ENCODE measurements around the gene DUSP19. TPM values are rescaled to one million over a fixed set of nuclear protein-coding genes. Genes with fewer than 3 reads are reported as not detected.

DUSP19 gene
- total RNA-seq, 1 donor from 2014 or later: 0.31 TPM

DNA sequence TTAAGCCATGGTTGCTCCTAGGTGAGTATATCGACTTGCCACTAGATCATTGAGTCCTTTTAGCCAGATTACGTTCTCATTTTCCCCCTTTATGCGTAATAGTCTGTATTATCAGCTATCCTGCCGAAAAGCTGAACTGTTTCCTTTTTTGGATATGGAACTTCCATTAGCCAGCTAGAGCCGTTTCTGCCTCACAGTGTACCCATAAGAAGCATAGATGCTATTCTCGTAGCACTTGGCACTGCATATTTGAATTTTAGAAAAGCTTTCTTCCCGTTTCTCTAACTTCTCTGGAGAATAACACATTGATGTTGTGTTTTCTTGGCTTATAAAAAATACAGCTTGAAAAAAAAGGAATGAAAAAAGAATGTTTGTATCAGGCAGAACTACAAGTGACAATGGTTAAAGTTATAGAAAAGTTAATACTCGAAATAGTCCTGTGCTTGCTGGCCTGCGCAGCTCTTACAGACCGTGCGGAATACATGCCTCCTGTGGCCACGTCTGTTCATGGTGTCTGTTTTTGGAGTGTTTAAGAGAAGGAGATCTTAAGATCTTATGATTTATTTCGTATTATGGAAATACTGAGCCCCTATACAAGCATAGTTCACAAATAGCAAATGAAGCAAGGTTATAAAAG lies 710 bp downstream of the DUSP19 start:
- POLR2A ChIA-PET: interaction anchor here (0.7 to 1.3 kb wide), 3 partner anchors 10 to 46 kb away, joined by 3 read pairs; no protein-coding TSS in a partner anchor
- H3K36me3 Mint-ChIP-seq (ENCODE audit: low read depth): peaks cover 4% of the 10 kb centered on the region
- H3K9me3 Mint-ChIP-seq: no peaks in the 10 kb centered on the region
- peak overlapping the region; percentile 93 for H3K4me3 Mint-ChIP-seq
- peak; percentile 9 for ATAC-seq (ENCODE audit: low read depth)
- peak overlapping the region; percentile 76 for H3K27ac Mint-ChIP-seq
- H3K4me1 Mint-ChIP-seq: peaks cover 9% of the 10 kb centered on the region
- no peak for DNase-seq
- intact Hi-C loops (cut with micrococcal nuclease): loop anchor here (5.0 kb wide), 1 partner anchor 362 kb away; the partner anchor contains the start of gene DNAJC10
- CTCF ChIA-PET: interaction anchor here (1.3 kb wide), 1 partner anchor 22 kb away, joined by 3 read pairs; no protein-coding TSS in a partner anchor
- TF ChIP-seq, protein P1, sequence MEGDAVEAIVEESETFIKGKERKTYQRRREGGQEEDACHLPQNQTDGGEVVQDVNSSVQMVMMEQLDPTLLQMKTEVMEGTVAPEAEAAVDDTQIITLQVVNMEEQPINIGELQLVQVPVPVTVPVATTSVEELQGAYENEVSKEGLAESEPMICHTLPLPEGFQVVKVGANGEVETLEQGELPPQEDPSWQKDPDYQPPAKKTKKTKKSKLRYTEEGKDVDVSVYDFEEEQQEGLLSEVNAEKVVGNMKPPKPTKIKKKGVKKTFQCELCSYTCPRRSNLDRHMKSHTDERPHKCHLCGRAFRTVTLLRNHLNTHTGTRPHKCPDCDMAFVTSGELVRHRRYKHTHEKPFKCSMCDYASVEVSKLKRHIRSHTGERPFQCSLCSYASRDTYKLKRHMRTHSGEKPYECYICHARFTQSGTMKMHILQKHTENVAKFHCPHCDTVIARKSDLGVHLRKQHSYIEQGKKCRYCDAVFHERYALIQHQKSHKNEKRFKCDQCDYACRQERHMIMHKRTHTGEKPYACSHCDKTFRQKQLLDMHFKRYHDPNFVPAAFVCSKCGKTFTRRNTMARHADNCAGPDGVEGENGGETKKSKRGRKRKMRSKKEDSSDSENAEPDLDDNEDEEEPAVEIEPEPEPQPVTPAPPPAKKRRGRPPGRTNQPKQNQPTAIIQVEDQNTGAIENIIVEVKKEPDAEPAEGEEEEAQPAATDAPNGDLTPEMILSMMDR (IDR thresholded peaks at IDR 0.05): no peak
- peaks cover 3% of the 10 kb centered on the region for H3K27me3 Mint-ChIP-seq

DNA sequence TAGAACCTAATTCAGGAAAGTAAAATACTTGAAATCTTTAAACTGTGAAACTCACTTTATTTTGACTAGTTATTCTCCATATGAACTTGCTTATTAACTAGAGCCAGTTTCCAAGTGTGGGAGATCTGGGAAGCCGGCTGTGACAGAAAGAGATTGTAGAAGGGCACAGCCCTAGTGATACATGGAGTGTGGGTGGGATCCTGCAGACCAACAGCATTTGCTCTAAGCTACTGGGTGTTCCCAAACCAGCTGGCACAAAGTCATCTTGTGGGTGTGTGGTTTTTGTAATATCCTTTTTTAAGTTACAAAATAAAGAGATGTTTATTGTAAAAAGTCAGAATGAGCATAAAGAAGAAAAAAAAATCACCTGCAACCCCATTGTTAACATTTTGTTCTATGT lies 3.4 kb downstream of the DUSP19 start:
- ATAC-seq (ENCODE audit: low read depth) (no peak), DNase-seq (no peak)
- TF ChIP-seq, protein P1 (IDR thresholded peaks at IDR 0.05): no peak
- peaks cover 9% of the 10 kb centered on the region for H3K4me1 Mint-ChIP-seq
- POLR2A ChIA-PET: no interaction called here
- peaks cover 4% of the 10 kb centered on the region for H3K36me3 Mint-ChIP-seq (ENCODE audit: low read depth)
- intact Hi-C loops (cut with micrococcal nuclease): no loop called here
- CTCF ChIA-PET: no interaction called here
- no peaks in the 10 kb centered on the region for H3K9me3 Mint-ChIP-seq
- no peak overlapping the region for H3K27ac Mint-ChIP-seq
- H3K4me3 Mint-ChIP-seq: no peak overlapping the region
- H3K27me3 Mint-ChIP-seq: peaks cover 3% of the 10 kb centered on the region

DNA sequence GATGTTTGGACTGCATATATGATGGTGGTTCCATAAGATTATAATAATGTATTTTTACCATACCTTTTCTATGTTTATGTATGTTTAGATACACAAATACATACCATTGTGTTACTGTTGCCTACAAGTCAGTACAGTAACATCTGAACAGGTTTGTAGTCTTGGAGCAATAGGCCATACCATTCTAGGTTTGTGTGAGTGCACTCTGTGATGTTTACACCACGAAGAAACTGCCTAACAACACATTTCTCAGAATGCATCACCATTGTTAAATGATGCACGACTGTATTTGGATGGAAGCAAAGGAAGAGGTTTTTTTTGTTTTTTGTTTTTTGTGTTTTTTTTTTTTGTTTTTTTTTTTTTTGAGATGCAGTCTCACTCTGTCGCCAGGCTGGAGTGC lies 9.5 kb downstream of the DUSP19 start:
- no peaks in the 10 kb centered on the region for H3K36me3 Mint-ChIP-seq (ENCODE audit: low read depth)
- no peak for ATAC-seq (ENCODE audit: low read depth)

DNA sequence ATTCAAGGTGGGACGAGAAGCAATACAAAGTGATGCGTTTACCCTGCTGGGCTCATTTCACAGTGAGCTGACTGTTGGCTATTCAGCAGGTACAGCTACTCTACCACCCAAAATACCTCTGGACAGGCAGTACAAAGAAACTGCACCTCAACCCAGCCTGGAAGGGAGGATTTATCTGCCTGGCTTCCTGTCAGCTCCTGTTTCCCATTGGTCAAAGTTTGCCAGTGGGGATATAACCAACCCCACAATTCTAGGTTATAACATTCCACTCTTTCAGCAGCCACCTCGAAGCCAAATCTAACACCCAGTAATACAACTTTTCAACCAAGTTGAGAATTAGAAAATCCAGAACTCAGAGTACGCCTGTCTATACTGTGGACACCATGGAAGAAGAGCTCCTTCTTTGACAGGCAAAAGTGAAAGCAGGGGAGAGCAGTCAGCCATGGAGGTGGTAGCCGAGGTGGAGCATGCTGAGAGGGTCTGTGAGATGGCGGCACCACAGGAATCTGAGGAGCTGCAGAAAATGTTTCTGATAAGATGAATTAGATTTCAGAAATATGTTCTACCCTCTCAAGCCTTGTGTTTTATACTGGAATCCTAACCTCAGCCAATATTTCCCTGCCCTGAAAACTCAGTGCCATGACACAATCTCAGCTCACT lies 10.8 kb downstream of the DUSP19 start:
- intact Hi-C loops (cut with micrococcal nuclease): no loop called here
- Mint-ChIP-seq H3K4me1 (peaks cover 3% of the 10 kb centered on the region), H3K27me3 (no peaks in the 10 kb centered on the region), H3K36me3 (ENCODE audit: low read depth) (no peaks in the 10 kb centered on the region), H3K4me3 (peak overlapping the region; percentile 68), H3K9me3 (no peaks in the 10 kb centered on the region), H3K27ac (no peak overlapping the region)
- ChIA-PET POLR2A (interaction anchor here (0.8 to 1.0 kb wide), 2 partner anchors 11 to 36 kb away, joined by 3 read pairs; partner anchors contain the start of gene DUSP19), CTCF (no interaction called here)
- ATAC-seq (ENCODE audit: low read depth) (peak; percentile 75), DNase-seq (no peak)
- TF ChIP-seq, protein P1 (IDR thresholded peaks at IDR 0.05): no peak

More for the DNA sequence above, 9.5 kb downstream of the DUSP19 start:
- Mint-ChIP-seq H3K4me3 (no peak overlapping the region), H3K9me3 (no peaks in the 10 kb centered on the region), H3K27me3 (no peaks in the 10 kb centered on the region), H3K27ac (no peak overlapping the region), H3K4me1 (peaks cover 3% of the 10 kb centered on the region)
- ChIA-PET CTCF (no interaction called here), POLR2A (no interaction called here)
- TF ChIP-seq, protein P1 (IDR thresholded peaks at IDR 0.05): no peak
- no peak for DNase-seq
- intact Hi-C loops (cut with micrococcal nuclease): no loop called here

DNA sequence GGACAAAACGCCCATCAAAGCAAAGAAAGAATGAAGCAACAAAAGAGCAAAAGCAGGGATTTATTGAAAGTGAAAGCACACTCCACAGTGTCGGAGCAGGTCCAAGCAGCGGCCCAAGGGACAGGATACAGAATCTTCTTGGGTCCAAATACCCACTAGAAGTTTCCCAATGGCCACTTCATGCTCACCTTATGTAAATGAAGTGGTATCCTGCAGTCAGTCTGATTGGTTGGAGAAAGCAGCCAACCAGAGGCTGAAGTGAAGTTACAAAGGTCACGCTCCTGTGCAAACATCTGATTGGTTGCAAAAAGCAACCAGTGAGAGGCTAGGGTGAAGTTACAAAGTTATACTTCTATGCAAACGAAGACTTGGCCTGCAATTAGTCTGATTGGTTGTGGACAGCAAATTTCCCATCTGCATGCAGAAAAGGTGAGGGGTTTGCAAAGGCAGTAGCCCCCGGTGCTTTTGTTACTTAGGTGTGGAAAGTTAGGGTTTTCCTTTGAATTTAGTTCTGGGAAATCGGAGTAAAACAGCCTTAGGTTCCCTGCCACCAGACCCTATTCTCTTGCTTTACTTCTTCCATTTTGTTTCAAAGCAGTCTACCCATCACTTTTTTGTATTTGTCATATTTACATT lies 12.9 kb downstream of the DUSP19 start:
- TF ChIP-seq, protein P1 (IDR thresholded peaks at IDR 0.05): no peak

More for the DNA sequence above, 12.9 kb downstream of the DUSP19 start:
- no peaks in the 10 kb centered on the region for H3K27me3 Mint-ChIP-seq
- ATAC-seq (ENCODE audit: low read depth): no peak
- peaks cover 3% of the 10 kb centered on the region for H3K4me1 Mint-ChIP-seq
- DNase-seq: no peak
- no peak overlapping the region for H3K4me3 Mint-ChIP-seq
- H3K27ac Mint-ChIP-seq: no peak overlapping the region
- ChIA-PET CTCF (no interaction called here), POLR2A (no interaction called here)
- no peaks in the 10 kb centered on the region for H3K36me3 Mint-ChIP-seq (ENCODE audit: low read depth)
- H3K9me3 Mint-ChIP-seq: no peaks in the 10 kb centered on the region
- intact Hi-C loops (cut with micrococcal nuclease): no loop called here

Measured in activated B cell treated with CpG ODN at 0.5 μM for 24 hours (primary cell).